ENCODE data around the gene CTNND2. TPM values are rescaled to one million over a fixed set of nuclear protein-coding genes. Genes with fewer than 3 reads are reported as not detected.

CTNND2 gene
- total and polyA plus RNA-seq, 10 of the 15 experiments (the other 5 are each of a cell fraction or from before 2014, with no cell fraction given), result 0.02 to 0.16 (median 0.04) TPM; not detected in 7

DNA sequence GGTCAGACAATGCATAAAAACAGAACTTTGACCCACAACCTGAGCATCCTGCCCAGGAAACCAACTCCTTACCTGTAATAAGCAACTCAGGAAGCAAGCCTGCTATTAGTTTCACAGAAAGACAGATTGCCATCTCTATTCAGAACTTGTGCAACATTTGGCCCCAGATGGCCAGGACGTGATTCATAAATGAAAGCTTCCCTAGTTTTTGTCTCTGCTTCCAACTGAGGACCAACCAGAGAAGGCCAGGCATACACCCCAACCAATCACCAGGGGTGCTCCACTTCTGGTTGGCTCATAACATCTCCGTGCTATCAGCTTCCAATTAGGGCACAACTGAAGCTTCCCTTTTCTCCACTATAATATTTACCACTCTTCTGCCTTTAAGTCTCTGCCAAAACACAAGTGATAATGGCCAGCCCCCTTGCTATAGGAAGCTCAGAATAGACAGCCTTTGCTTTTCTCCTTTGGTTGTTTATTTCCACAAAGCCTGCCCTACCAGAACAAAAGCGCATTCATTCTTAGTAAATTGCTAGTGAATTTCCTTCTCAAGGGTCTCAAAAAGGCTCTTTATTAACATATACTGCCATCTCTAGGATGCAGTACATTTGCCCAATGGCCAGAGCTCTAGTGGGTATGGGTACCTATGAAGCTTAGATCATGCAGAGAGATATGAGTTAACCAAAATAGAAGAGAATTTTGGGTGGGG lies 853.5 kb downstream of the CTNND2 start (continued):
- TF ChIP-seq, protein P1, sequence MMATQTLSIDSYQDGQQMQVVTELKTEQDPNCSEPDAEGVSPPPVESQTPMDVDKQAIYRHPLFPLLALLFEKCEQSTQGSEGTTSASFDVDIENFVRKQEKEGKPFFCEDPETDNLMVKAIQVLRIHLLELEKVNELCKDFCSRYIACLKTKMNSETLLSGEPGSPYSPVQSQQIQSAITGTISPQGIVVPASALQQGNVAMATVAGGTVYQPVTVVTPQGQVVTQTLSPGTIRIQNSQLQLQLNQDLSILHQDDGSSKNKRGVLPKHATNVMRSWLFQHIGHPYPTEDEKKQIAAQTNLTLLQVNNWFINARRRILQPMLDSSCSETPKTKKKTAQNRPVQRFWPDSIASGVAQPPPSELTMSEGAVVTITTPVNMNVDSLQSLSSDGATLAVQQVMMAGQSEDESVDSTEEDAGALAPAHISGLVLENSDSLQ (IDR thresholded peaks at IDR 0.05), result no peak
- no peak for TF ChIP-seq ASH2L (IDR thresholded peaks at IDR 0.05; ENCODE audit: borderline replicate concordance, low read depth)
- TF ChIP-seq, protein P2, sequence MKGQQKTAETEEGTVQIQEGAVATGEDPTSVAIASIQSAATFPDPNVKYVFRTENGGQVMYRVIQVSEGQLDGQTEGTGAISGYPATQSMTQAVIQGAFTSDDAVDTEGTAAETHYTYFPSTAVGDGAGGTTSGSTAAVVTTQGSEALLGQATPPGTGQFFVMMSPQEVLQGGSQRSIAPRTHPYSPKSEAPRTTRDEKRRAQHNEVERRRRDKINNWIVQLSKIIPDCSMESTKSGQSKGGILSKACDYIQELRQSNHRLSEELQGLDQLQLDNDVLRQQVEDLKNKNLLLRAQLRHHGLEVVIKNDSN (IDR thresholded peaks at IDR 0.05; ENCODE audit: borderline replicate concordance, extremely low read length, insufficient read depth, low read depth, low read length), result no peak
- no peak for TF ChIP-seq RAD21 (IDR thresholded peaks at IDR 0.05; ENCODE audit: insufficient read depth, low read depth, low read length)
- TF ChIP-seq SRF (IDR thresholded peaks at IDR 0.05; ENCODE audit: low read depth in 2 of 2, low read length in 2 of 2), result no peak
- TF ChIP-seq HDAC6 (IDR thresholded peaks at IDR 0.05; ENCODE audit: unreplicated experiment), result no peak
- no peak for TF ChIP-seq RAD51 (IDR thresholded peaks at IDR 0.05)

DNA sequence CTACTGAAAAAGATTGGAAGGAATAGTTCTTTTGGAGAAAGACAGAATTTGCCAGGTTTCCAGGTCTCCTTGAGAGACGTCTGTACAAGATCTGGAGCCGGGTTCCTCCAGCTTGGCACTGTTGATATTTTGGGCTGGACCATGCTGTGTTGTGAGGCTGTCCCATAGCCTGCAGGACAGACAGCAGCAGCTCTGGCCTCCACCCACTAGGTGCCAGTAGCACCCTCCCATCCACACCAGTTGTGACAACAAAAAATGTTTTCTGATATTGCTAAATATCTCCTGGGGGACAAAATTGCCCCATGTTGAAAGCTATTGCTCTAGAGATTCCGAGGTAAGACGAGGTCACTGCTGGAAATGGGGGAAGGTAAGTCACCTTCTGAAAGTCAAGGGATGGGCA lies 855.5 kb downstream of the CTNND2 start:
- H3K79me2 ChIP-seq (ENCODE audit: control insufficient read depth, insufficient read depth, low read length), result no peaks in the 10 kb centered on the region
- no peaks in the 10 kb centered on the region for H3K27me3 ChIP-seq (replicated peaks in 1 of 2; ENCODE audit: control insufficient read depth in 2 of 2, insufficient read depth in 2 of 2, low read length in 1 of 2)
- H3K4me1 ChIP-seq (ENCODE audit: control insufficient read depth, insufficient read depth, low read length), result no peaks in the 10 kb centered on the region
- 8% methylated on average over 4 of the region's 4 CpGs for WGBS (ENCODE audit: insufficient coverage, insufficient replicate concordance, low lambda C conversion rate, missing lambda C conversion rate)
- H3K27ac ChIP-seq (ENCODE audit: control insufficient read depth, insufficient read depth), result no peak overlapping the region
- H2AFZ ChIP-seq (ENCODE audit: control insufficient read depth, low read depth, low read length), result no peak overlapping the region
- no peaks in the 10 kb centered on the region for H3K36me3 ChIP-seq (ENCODE audit: control insufficient read depth in 2 of 2, insufficient read depth in 2 of 2, low read length in 1 of 2)
- no peak overlapping the region for H3K4me3 ChIP-seq
- ChIA-PET CTCF (interaction anchor here (0.6 to 12.6 kb wide), 5 partner anchors 10 to 507 kb away, joined by 3 to 98 read pairs (median 5); no protein-coding TSS in a partner anchor), RAD21 (ENCODE audit: unreplicated experiment) (interaction anchor here (0.9 kb wide), 1 partner anchor 61 kb away, joined by 3 read pairs; no protein-coding TSS in a partner anchor), SMC1A (ENCODE audit: uncharacterized antibody, unreplicated experiment) (interaction anchor here (1.4 kb wide), 1 partner anchor 13 kb away, joined by 3 read pairs; no protein-coding TSS in a partner anchor), POLR2A (interaction anchor here (0.6 kb wide), 1 partner anchor 106 kb away, joined by 3 read pairs; no protein-coding TSS in a partner anchor)
- H3K9me3 ChIP-seq (replicated peaks; ENCODE audit: control insufficient read depth, insufficient read depth, low read length), result no peaks in the 10 kb centered on the region
- DNase-seq (ENCODE audit: low read depth, low spot score) (no peak), ATAC-seq (peak; percentile 84), FAIRE-seq (no peak)
- no TSS peak for BruUV-seq (replicated peaks)
- intact Hi-C loops (cut with micrococcal nuclease; ENCODE audit: unreplicated experiment) (loop anchor here (5.0 to 10.0 kb wide), 2 partner anchors 186 to 594 kb away; no protein-coding TSS in a partner anchor), in situ Hi-C loops (cut with MboI) (no loop called here)
- no peaks in the 10 kb centered on the region for H4K20me1 ChIP-seq (ENCODE audit: control insufficient read depth, insufficient read depth)
- H3K4me2 ChIP-seq (ENCODE audit: control insufficient read depth, insufficient read depth), result no peak overlapping the region
- no peak overlapping the region for H3K9ac ChIP-seq (ENCODE audit: control insufficient read depth, insufficient read depth, low read length)
- TF ChIP-seq RELA (IDR thresholded peaks at IDR 0.05; ENCODE audit: borderline replicate concordance, partially characterized antibody) (no peak), RAD21 (IDR thresholded peaks at IDR 0.05; ENCODE audit: insufficient read depth, low read depth, low read length) (peak; percentile 30; the same call in 1 of the 2 replicates), NBN (IDR thresholded peaks at IDR 0.05) (no peak), SP1 (IDR thresholded peaks at IDR 0.05; ENCODE audit: low read depth, low read length) (no peak), TCF12 (IDR thresholded peaks at IDR 0.05; ENCODE audit: low read depth, low read length) (no peak), IKZF1 (conservative IDR thresholded peaks at IDR 0.05) (no peak), SMC3 (IDR thresholded peaks at IDR 0.05; ENCODE audit: borderline replicate concordance, low read length) (peak; percentile 9; the same call in 1 of the 2 replicates), ZNF24 (IDR thresholded peaks at IDR 0.05) (no peak), SREBF2 (IDR thresholded peaks at IDR 0.05; ENCODE audit: low read length) (no peak), EP300 (IDR thresholded peaks at IDR 0.05; ENCODE audit: borderline replicate concordance in 1 of 2, control insufficient read depth in 1 of 2, low read depth in 2 of 2, low read length in 2 of 2) (no peak), BACH1 (IDR thresholded peaks at IDR 0.05; ENCODE audit: borderline replicate concordance) (no peak)
- TF ChIP-seq, protein P3, sequence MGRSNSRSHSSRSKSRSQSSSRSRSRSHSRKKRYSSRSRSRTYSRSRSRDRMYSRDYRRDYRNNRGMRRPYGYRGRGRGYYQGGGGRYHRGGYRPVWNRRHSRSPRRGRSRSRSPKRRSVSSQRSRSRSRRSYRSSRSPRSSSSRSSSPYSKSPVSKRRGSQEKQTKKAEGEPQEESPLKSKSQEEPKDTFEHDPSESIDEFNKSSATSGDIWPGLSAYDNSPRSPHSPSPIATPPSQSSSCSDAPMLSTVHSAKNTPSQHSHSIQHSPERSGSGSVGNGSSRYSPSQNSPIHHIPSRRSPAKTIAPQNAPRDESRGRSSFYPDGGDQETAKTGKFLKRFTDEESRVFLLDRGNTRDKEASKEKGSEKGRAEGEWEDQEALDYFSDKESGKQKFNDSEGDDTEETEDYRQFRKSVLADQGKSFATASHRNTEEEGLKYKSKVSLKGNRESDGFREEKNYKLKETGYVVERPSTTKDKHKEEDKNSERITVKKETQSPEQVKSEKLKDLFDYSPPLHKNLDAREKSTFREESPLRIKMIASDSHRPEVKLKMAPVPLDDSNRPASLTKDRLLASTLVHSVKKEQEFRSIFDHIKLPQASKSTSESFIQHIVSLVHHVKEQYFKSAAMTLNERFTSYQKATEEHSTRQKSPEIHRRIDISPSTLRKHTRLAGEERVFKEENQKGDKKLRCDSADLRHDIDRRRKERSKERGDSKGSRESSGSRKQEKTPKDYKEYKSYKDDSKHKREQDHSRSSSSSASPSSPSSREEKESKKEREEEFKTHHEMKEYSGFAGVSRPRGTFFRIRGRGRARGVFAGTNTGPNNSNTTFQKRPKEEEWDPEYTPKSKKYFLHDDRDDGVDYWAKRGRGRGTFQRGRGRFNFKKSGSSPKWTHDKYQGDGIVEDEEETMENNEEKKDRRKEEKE (IDR thresholded peaks at IDR 0.05), result no peak

All from GM12878 (cell line).